GM18508 (cell line): ENCODE data around the gene SMG5.
"Not testable (repeated sequence)": the region's sequence is repeated elsewhere in the genome, so short reads cannot be mapped to it uniquely, and the experiment has no call there.

Source experiments
- ATAC-seq: cut with Tn5 transposase; IDR thresholded peaks from one replicate; pipeline ENCODE4 v1.9.1; 2021; ENCODE audit warnings: moderate number of reproducible peaks; ENCODE audit not compliant: insufficient read depth, unreplicated experiment

Gene SMG5

DNA sequence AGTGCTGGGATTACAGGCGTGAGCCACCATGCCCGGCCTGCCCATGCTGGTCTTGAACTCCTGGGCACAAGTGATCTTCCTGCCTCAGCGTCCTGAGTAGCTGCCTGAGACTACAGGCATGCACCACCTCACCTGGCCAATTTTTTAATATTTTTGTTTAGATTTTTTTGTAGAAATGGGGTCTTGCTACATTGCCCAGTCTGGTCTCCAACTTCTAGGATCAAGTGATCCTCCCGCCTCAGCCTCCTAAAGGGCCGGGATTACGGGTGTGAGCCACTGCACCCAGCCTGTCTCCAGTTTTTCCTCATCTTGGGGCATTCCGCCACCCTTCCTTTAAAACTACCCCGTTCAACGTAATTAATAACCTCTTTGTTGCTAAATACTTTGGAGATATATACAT, 62.4 kb downstream of the SMG5 start:
- no peak for ATAC-seq

DNA sequence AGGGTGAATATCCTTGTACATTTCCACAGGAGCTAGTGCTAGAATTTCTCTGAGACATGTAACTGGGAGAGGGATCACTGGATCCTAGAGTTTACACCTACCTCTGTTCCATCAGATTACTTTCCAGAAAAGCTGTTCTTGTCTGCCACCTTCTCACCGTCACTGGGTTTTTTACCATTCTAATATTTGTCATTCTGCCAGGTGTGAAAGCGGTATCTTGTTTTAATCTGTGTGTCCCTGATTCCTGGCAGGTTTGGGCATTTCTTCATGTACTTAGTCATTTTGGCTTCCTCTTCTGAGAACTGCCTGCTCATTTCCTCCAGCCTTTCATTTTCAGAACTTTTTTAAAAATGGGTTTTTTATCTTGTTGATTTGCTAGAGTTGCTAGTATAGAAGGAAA, 64.8 kb downstream of the SMG5 start:
- no peak for ATAC-seq

DNA sequence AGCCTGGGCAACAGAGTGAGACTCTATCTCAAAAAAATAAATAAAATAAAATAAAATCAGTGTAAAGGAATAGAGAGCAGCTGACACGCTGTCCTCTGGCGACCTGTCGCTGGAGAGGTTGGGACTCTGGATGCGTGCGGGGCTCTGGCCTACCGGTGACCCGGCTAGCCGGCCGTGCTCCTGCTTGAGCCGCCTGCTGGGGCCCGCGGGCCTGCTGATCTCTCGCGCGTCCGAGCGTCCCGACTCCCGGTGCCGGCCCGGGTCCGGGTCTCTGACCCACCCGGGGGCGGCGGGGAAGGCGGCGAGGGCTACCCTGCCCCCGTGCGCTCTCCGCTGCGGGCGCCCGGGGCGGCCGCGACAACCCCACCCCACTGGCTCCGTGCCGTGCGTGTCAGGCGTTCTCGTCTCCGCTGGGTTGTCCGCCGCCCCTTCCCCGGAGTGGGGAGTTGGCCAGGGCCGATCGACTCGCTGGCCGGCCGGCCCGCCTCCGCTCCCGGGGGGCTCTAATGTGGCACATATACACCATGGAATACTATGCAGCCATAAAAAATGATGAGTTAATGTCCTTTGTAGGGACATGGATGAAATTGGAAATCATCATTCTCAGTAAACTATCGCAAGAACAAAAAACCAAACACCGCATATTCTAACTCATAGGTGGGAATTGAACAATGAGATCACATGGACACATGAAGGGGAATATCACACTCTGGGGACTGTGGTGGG, 66.1 kb downstream of the SMG5 start:
- ATAC-seq, result not testable (repeated sequence)

DNA sequence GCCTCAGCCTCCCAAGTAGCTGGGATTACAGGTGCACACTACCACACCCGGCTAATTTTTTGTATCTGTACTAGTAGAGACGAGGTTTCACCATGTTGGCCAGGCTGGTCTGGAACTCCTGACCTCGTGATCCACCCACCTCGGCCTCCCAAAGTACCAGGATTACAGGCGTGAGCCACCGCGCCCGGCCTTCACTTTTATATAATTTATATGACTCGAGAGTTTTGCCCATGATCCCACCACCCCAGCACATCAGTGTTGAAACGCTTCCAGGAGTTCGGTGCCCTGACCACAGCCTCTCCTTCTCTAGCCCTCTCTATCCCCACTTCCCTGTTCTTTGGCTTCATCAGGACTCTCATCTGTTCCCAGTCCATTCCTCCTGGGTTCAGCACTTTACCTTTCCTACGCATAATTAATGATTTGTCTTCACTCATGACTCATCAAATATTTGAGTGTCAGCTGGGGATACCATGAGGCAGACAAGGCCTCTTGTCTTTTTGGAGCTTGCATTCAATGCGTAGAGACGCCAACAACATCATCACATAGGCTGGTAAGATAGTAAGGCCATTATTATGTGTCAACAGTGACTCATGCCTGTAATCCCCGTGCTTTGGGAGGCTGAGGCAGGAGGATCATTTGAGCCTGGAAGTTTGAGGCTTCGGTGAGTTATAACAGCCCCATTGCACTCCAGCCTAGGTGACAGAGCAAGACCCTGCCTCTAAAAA, 68.4 kb downstream of the SMG5 start:
- ATAC-seq, result no peak

DNA sequence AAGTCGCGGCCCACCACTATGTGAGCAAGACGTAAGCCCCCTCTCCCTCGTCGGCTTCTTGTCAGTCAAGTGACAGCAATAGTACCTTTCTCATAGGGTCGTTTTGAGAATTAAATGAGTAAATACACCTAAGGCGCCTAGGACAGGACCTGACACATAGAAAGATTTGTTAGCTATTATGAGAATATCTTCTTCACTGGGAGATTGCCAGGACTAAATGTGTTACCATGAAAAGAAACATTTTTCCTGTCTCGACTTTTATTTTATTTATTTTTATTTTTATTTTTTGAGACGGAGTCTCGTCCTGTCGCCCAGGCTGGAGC, 69.0 kb downstream of the SMG5 start:
- no peak for ATAC-seq

DNA sequence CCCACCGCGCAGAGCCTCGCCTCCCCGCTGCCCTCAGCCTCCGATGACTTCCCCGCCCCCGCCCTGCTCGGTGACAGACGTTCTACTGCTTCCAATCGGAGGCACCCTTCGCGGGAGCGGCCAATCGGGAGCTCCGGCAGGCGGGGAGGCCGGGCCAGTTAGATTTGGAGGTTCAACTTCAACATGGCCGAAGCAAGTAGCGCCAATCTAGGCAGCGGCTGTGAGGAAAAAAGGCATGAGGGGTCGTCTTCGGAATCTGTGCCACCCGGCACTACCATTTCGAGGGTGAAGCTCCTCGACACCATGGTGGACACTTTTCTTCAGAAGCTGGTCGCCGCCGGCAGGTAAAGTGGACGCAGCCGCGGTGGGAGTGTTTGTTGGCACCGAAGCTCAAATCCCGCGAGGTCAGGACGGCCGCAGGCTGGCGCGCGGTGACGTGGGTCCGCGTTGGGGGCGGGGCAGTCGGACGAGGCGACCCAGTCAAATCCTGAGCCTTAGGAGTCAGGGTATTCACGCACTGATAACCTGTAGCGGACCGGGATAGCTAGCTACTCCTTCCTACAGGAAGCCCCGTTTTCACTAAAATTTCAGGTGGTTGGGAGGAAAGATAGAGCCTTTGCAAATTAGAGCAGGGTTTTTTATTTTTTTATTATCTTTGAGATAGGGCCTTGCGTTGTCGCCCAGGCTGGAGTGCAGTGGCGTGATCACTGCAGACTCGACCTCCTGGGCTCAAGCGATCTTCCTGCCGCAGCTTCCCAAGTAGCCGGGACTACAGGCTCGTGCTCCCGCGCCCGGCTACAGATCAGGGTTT, 69.6 kb downstream of the SMG5 start, which contains the start of gene PMF1:
PMF1 (plus strand) TSS at position 175 of the 811 bp plus-strand sequence; CDS start at position 184, 9 bp downstream.
- ATAC-seq, result peak; percentile 56

DNA sequence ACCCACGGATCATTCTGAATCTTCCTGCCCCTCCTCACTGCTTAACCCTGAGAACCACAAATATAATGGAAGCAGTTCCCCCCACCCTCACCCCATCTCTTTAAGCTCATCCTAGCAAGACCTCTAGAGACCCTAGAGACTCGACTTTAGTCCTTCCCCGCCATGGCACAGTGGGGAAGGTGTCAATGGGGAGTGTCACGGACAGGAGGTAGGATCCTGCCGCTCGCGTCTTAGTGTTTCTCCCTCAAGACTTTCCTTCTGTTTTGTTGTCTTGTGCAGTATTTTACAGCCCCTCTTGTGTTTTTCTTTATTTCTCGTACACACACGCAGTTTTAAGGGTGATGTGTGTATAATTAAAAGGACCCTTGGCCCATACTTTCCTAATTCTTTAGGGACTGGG, 70.5 kb downstream of the SMG5 start:
- ATAC-seq, result no peak

DNA sequence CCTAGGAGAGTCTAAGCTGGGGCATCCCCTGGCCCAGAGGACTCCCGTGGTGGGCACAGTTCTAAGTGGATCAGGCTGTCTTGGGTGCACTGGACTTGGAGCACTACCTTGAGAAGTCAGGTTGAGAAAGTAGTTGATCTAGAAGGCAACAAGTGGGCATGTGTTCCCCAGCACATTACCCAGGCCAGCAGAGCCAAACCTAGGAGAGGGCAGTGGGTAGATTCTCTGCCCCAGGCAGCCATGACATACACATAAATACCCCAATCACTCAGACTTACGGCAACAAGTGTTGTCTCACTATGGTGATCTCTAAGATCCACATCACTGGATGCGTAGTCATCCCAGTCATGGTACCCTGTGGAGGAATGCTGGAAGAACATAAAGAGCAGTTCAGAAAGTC, 71.4 kb downstream of the SMG5 start:
- ATAC-seq, result no peak

DNA sequence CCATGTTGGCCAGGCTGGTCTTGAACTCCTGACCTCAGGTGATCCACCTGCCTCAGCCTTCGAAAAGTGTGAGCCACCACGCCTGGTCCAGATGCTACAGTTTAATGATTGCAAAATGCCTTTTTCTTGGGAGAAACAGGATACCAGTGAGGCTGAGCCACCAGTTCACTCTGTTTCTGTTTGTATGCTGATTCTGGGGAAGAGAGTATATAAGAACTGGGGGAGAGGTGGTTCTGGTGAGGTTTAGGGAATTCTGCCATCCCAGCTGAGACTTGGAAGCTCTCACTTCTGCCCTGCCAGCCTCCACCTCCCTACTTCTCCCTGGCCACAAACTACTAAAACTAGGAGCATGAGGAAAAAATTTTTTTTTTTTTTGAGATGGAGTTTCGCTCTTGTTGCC, 77.9 kb downstream of the SMG5 start:
- ATAC-seq, result no peak

DNA sequence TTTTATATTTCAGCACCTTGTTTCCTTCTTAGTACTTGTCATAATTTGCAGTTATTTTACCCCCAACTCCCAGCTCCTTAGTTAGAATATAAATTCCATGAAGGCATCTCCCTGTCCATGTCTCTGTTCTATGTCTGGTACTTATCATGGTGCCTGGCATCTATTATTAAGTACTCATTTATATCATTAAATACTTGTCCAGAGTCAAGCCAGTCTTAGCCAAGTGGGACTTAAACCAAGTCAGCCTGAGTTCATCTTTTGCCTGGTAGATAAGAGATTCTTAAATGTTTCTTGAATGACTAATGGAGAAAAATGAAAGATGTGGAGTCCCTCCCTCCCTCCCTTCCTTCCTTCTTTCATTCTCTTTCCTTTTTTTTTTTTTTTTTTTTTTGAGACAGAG, 79.3 kb downstream of the SMG5 start:
- no peak for ATAC-seq

DNA sequence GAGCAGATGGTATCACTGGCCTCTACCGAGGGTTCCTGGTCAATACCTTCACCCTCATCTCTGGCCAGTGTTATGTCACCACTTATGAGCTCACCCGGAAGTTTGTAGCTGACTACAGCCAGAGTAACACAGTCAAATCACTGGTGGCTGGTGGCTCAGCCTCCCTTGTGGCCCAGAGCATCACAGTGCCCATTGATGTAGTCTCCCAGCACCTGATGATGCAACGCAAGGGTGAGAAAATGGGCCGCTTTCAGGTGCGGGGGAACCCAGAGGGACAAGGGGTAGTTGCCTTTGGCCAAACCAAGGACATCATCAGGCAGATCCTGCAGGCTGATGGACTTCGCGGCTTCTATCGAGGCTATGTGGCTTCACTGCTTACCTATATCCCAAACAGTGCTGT, 82.6 kb downstream of the SMG5 start:
- no peak for ATAC-seq
